ENCODE results near the gene FAM8A1. TPM values are rescaled to one million over a fixed set of nuclear protein-coding genes. Genes with fewer than 3 reads are reported as not detected.

Gene FAM8A1
- polyA plus RNA-seq, 1 experiment, result 5.7 TPM

DNA sequence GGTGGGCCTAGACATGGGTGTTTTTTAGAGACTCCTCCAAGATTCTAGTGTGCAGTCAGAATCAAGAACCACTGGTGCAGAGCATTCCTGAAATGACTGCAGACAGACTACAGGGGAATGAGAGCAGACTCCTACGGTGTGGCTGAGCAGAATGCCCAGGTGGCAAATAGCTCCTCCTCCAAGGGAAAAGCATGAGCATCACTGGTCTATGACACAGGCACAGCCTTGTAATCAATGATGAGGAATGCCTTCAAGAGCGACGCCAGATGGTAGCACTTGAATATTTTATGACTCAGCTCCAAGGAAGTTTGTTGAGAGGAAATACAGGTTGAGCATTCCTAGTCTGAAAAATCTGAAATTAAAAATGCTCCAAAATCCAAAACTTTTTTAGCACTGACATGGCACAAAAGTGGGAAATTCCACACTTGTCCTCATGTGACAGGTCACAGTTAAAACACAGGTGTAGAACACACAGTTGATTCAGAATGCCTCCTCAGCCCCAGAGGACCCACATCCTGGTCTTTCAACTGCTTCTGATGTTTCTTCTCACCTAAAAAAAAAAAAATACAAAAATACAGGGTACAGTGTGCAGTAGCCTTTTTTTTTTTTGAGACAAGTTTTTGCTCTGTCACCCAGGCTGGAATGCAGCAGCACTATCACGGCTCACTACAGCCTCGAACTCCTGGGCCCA, 10.6 kb upstream of the FAM8A1 start:
- TF ChIP-seq CTCF (IDR thresholded peaks at IDR 0.05; ENCODE audit: insufficient read depth, low read depth, low read length), result no peak

DNA sequence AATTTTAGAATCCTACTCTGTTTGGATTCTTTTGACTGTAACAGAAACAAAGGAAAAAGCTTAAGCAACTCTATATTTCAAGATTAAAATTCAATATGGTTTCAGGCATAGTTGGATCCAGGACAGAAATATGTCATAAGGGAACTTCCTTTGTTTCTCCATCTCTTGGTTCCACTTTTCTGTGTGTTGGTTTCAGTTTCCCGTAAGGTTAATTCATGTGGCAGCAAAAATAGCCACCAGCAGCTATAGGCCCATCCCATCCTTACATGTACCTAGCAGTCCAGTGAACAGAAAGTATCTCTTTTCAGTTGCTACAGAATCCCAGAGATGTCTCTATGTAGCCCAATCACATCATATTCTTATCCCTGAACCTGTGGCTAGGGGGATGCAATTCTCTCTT, 8.8 kb upstream of the FAM8A1 start:
- CTCF ChIA-PET, result interaction anchor here (0.6 to 1.3 kb wide), 3 partner anchors 212 to 437 kb away, joined by 3 to 5 read pairs (median 3); no protein-coding TSS in a partner anchor
- no peak for TF ChIP-seq CTCF (IDR thresholded peaks at IDR 0.05; ENCODE audit: insufficient read depth, low read depth, low read length)
- DNase-seq (ENCODE audit: low read depth), result no peak
- Histone ChIP-seq H3K27me3 (ENCODE audit: control insufficient read depth, insufficient read depth, low read length) (no peaks in the 10 kb centered on the region), H3K36me3 (ENCODE audit: control insufficient read depth, insufficient read depth, low read length) (no peaks in the 10 kb centered on the region), H3K4me3 (ENCODE audit: low read depth, low read length) (no peak overlapping the region)
- POLR2A ChIA-PET, result no interaction called here

More for the DNA sequence above, 10.6 kb upstream of the FAM8A1 start:
- POLR2A ChIA-PET, result interaction anchor here (0.6 to 0.7 kb wide), 2 partner anchors 10 to 378 kb away, joined by 3 to 4 read pairs; partner anchors contain the start of gene FAM8A1
- CTCF ChIA-PET, result interaction anchor here (1.1 to 2.6 kb wide), 3 partner anchors 10 to 215 kb away, joined by 3 to 13 read pairs (median 4); partner anchors contain the start of gene FAM8A1
- no peaks in the 10 kb centered on the region for H3K27me3 ChIP-seq (ENCODE audit: control insufficient read depth, insufficient read depth, low read length)
- peak; percentile 33 for DNase-seq (ENCODE audit: low read depth)
- H3K4me3 ChIP-seq (ENCODE audit: low read depth, low read length), result no peak overlapping the region
- H3K36me3 ChIP-seq (ENCODE audit: control insufficient read depth, insufficient read depth, low read length), result no peaks in the 10 kb centered on the region

DNA sequence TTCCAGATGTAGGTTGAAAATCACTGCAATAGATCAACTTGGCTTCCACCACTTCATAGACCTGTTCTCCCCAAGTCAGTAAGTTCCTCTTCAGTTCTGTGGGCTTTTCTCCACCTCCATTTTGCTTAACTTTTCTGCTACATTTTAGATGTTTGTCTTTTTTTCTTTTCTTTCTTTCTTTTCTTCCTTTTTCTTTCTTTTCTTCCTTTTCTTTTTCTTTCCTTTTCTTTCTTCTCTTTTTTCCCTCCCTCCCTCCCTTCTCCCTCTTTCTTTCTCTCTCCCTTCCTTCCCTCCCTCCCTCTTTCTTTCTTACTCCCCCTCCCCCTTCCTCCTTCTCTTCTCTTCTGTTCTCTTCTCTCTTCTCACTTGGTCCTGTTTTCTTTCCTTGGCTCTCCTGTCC, 6.9 kb upstream of the FAM8A1 start:
- Histone ChIP-seq H3K27me3 (ENCODE audit: control insufficient read depth, insufficient read depth, low read length) (no peaks in the 10 kb centered on the region), H3K36me3 (ENCODE audit: control insufficient read depth, insufficient read depth, low read length) (no peaks in the 10 kb centered on the region), H3K4me3 (ENCODE audit: low read depth, low read length) (no peak overlapping the region)
- POLR2A ChIA-PET, result no interaction called here
- CTCF ChIA-PET, result no interaction called here
- TF ChIP-seq CTCF (IDR thresholded peaks at IDR 0.05; ENCODE audit: insufficient read depth, low read depth, low read length), result no peak
- no peak for DNase-seq (ENCODE audit: low read depth)

DNA sequence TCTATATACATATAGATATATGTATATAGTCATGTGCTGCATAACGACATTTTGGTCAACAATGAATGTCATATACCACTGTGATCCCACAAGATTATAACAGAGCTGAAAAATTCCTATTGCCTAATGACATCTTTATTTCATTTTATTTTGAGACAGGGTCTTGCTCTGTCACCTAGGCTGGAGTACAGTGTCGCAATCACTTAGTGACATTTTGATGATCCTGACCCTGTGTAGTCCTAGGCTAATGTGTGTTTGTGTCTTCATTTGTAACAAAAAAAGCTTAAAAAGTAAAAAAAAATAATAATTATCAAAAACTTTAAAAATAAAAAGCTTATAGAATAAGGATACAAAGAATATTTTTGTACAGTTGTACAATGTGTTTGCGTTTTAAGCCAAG, 4.0 kb upstream of the FAM8A1 start:
- no peak for DNase-seq (ENCODE audit: low read depth)
- Histone ChIP-seq H3K27me3 (ENCODE audit: control insufficient read depth, insufficient read depth, low read length) (no peaks in the 10 kb centered on the region), H3K4me3 (ENCODE audit: low read depth, low read length) (no peak overlapping the region), H3K36me3 (ENCODE audit: control insufficient read depth, insufficient read depth, low read length) (no peaks in the 10 kb centered on the region)
- POLR2A ChIA-PET, result no interaction called here
- no peak for TF ChIP-seq CTCF (IDR thresholded peaks at IDR 0.05; ENCODE audit: insufficient read depth, low read depth, low read length)
- CTCF ChIA-PET, result interaction anchor here (0.7 kb wide), 2 partner anchors 207 to 267 kb away, joined by 3 read pairs; no protein-coding TSS in a partner anchor

DNA sequence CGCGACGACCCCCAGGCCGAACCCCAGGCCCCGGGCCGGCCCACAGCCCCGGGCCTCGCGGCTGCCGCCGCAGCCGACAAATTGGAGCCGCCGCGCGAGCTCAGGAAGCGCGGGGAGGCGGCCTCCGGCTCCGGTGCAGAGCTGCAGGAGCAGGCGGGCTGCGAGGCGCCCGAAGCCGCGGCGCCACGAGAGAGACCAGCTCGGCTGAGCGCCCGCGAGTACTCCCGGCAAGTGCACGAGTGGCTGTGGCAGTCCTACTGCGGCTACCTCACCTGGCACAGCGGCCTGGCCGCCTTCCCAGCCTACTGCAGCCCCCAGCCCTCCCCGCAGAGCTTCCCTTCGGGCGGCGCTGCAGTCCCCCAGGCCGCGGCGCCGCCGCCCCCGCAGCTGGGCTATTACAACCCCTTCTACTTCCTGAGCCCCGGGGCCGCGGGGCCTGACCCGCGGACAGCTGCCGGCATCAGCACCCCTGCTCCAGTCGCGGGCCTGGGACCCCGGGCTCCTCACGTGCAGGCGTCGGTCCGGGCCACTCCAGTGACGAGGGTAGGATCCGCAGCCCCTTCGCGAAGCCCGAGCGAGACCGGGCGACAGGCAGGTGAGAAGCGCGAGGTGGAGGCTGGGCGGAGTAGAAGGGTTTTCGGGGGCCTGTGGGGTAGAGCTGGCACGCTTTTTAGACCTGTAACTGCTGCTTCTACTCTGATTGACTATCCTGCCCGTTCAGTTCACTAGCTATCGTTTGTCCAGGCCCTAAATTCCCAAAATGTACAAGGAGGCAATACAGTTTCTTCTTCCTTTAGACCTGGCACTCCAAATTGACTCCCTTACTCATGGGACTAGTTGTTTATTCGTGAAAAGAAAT, 654 bp downstream of the FAM8A1 start:
- Histone ChIP-seq H3K36me3 (ENCODE audit: control insufficient read depth, insufficient read depth, low read length) (no peaks in the 10 kb centered on the region; the same call in 1 of the 2 replicates), H3K4me3 (ENCODE audit: low read depth, low read length) (peak overlapping the region; percentile 86), H3K27me3 (ENCODE audit: control insufficient read depth, insufficient read depth, low read length) (no peaks in the 10 kb centered on the region)
- POLR2A ChIA-PET, result interaction anchor here (0.6 to 1.0 kb wide), 5 partner anchors 12 to 566 kb away, joined by 3 to 6 read pairs (median 3); no protein-coding TSS in a partner anchor
- no peak for DNase-seq (ENCODE audit: low read depth)
- no peak for TF ChIP-seq CTCF (IDR thresholded peaks at IDR 0.05; ENCODE audit: insufficient read depth, low read depth, low read length)
- CTCF ChIA-PET, result interaction anchor here (0.6 to 3.8 kb wide), 7 partner anchors 12 to 417 kb away, joined by 3 to 14 read pairs (median 4); no protein-coding TSS in a partner anchor

Measured in BJ (cell line).